HT-29 (cell line): Measurements from ENCODE around the gene SELE. TPM values are rescaled to one million over a fixed set of nuclear protein-coding genes. Genes with fewer than 3 reads are reported as not detected.
A peak's percentile ranks its signal among the peaks of the same experiment; 100 is the strongest.

Experiments
- DNase-seq: peaks from one replicate; pipeline ENCODE4 v3.0.0-alpha.2; 2015; ENCODE audit warnings: low spot score
- total RNA-seq: library from RNA; depleted of rRNA; stranded (reverse); fragments of >200 nt; shearing (Covaris generic); gene quantifications from 2 replicates; pipeline ENCODE4 v1.2.3, GENCODE V29; 2014; rRNA removed

The SELE gene, protein sequence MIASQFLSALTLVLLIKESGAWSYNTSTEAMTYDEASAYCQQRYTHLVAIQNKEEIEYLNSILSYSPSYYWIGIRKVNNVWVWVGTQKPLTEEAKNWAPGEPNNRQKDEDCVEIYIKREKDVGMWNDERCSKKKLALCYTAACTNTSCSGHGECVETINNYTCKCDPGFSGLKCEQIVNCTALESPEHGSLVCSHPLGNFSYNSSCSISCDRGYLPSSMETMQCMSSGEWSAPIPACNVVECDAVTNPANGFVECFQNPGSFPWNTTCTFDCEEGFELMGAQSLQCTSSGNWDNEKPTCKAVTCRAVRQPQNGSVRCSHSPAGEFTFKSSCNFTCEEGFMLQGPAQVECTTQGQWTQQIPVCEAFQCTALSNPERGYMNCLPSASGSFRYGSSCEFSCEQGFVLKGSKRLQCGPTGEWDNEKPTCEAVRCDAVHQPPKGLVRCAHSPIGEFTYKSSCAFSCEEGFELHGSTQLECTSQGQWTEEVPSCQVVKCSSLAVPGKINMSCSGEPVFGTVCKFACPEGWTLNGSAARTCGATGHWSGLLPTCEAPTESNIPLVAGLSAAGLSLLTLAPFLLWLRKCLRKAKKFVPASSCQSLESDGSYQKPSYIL
- not detected in 2 replicates for total RNA-seq

DNA sequence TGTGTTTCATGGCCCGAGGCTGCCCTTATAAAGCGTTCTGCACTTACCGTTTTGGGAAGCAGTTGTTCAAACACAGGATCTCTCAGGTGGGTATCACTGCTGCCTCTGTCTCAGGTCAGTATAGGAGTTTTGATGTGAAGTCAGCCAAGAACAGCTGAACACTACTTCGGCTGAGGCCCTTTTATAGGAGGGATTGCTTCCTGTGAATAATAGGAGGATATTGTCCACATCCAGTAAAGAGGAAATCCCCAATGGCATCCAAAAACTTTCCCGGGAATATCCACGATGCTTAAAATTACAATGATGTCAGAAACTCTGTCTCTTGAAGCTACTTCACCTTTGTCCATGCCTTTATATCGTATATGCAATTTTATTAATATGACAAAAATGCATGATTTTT lies at the start of gene SELE:
Gene SELE (minus strand): TSS at position 156 of the 400 bp plus-strand sequence. CDS start 467 bp downstream, outside the sequence.
- DNase-seq, result no peak

DNA sequence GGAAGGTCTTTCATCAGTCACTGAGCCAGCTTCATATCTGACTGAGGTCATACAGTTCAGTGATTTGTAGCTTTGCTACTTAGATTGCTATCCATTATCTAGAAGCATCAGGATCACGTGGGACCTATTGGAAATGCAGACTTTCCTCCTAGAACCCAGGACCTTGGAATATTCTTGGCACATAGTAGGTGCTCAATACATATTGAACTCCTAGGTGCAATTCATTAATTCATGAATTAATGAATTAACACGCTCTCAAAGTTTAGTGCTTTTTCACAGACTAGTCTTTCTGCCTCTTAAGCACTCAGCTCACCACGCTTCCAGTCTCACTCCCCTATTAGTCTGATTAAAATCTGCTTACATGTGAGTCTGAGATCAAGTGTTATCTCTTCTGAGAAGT lies 48.7 kb upstream of the SELE start:
- no peak for DNase-seq

DNA sequence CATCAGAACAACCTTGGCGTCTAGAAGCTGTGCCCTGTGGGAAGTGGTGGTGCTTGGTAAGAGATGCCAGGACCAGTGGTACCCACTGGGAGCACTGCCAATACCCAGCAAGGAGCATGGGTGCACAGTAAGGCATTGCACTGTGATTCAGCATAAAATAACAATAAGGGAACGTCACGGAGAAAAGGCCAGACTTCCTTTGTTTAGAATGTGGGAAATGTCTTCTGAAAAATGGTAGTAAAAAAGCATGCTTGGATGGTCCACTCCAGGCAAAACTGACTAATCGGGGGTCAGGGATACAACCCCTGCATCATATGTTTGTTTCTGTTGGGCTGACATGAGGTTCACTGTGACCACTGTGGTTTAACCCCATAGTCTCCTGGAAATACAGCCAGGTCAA lies 46.1 kb upstream of the SELE start:
- DNase-seq, result no peak

DNA sequence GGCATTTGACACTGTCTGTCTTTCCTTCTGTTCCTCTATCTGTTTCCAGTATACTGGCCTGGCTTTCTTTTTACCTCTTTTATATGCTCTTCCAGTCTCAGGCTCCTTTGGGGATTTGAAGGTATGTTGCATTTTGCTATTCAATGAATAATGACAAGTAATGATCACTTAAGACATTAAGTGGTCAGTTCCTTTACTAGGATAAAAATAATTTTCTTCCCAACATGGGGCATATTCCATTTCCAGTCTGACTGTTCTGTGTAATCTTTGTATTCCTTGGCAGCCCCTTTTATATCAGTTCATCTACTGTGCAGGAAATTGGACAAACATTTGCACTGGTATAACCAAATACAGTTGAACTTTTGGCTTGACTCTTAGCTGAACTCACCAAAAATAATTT lies 45.3 kb upstream of the SELE start:
- no peak for DNase-seq

DNA sequence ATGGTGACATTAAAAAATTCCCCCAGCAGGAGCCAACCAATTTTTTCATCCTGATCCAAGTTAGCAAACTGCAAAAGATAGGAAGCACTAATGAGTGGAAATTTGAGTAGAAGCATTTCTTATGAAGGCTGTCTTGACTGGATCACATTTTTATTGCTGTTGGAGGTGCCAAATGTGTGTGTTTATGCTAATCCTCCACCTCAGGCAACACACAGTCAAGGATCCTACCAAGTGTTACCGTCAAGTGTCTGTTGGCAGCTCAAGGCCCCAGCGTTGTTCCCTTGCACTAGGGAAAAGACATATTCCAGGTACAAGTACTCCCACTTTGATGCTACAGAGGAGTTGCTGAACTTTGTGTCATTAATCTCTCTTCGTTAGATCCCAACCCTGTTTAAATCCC lies 42.6 kb upstream of the SELE start:
- no peak for DNase-seq

DNA sequence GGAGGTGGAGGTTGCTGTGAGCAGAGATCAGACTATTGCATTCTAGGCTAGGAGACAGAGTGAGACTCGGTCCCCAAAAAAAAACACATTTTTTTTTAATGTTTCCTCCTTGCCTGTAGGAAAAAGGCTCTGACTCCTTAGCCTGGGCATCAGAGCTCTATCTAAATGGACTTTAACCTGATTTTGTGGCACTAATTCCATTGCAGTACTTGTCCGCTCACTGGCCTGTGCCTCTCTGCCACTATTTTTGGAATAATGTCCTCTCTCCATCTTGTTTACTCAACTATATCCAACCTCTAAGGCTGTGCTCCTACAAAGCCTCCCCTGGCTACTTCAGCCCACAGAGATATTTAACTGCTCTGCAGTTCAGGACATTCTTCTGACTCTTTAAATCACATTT lies 34.3 kb upstream of the SELE start:
- no peak for DNase-seq

DNA sequence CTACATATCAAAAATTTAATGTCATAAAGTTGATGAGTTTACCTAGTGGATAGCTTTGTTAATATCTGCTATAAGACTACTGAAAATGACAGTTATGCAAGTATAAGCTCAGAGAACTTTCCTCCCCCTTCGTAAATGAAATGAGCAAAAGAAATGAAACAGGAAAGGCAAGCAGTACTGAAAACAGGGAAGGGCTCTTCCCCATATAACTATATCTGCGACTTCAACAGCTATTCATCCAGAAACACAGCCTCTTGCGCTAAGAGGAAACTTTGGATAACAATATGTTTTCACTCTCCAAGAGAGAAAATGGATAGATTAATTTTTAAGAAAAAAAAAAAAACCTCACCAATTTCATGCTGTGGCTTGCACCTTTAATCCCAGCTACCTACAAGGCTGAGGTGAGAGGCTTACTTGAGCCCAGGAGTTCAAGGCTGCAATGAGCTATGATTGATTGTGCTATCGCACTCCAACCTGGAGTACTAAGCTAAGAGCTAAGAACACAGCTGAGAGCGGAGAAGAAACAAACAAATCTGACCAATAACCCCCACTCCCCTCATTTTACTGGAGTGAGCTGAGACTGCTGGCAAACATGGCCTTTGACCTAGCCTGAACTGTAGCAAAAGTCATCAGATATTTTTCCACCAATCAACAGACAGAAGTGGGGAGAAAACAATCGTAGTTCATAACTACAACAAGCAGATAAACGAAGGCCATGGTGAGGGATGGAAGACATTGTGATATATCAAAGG lies 31.9 kb upstream of the SELE start:
- DNase-seq, result no peak

DNA sequence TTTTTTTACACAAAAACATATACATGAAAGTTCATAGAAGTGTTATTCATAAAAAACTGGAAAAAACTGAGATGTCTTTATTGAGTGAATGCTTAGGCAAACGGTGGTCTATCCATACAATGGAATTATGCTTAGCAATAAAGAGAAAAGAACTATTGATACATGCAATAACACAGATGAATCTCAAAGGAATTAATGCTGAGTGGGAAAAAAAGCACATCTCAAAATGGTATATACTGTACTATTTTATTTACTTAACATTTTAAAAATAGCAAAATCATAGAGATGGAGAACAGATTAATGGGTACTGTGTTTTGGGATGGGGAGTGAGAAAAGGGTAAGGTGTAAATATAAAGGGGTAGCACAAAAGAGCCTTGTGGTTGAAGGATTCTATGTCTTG lies 31.0 kb upstream of the SELE start:
- DNase-seq, result no peak

DNA sequence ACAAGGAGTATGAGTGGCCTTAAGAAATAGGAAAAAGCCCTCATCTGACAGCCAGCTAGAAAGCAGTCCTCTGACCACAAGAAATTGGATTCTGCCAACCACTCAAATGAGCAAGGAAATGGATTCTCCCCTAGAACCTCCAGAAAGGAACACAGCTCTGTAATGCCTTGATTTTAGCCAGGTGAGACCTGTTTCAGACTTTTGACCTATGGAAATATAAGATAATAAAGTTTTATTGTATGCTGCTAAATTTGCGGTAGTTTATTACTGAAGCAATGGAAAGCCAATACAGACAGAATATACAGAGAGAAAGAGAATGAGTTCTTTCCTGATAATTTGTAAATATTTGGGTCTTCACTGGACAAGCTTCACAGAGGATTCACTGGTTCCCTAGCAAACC lies 28.8 kb upstream of the SELE start:
- DNase-seq, result no peak

DNA sequence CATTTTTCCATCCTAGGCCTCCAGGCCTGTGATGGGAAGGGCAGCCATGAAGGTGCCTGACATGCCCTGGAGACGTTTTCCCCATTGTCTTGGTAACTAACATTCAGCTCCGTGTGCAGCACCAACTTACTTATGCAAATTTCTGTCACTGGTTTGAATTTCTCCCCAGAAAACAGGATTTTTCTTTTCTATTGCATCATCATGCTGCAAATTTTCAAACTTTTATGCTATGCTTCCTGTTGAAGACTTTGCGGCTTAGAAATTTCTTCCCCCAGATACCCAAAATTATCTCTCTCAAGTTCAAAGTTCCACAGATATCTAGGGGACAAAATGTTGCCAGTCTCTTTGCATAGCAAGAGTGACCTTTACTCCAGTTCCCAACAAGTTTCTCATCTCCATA lies 25.2 kb upstream of the SELE start:
- DNase-seq, result no peak

DNA sequence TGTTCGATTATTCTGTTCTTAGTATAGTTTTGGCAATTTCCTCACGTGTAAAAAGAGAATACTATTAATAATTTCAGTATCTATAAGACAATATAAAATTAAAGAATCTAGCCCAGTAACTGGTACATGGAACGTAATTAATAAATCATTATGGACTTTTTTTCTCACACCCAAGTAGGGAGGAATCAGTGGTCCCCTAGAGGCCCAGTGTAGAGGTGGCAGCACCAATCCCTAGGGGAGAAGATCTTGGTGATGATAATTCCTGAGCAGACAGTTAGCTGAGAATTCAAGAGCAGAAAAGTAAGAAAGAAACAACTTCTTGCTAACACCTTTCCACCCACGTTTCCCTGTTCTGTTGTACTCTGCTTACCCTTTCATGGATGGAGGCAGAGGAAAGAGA lies 19.7 kb upstream of the SELE start:
- DNase-seq, result no peak

DNA sequence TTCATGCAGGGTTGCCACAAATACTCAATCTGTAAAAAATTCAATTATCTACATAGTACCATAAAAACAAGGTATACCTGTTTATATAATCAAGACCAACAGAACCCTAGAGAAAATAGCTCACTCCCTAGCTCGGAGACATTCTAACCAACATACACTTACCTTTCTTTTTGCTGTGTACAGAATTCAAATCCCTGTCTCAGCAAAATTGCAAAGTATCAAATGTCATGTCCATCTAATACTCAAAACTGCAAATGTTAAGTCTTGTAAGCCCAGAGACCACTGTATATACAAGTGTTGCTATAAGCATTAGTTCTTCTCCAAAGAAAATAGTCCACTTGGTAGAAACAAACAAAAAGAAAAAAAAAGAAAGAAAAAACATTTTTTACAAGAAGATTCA lies 16.2 kb upstream of the SELE start:
- no peak for DNase-seq

DNA sequence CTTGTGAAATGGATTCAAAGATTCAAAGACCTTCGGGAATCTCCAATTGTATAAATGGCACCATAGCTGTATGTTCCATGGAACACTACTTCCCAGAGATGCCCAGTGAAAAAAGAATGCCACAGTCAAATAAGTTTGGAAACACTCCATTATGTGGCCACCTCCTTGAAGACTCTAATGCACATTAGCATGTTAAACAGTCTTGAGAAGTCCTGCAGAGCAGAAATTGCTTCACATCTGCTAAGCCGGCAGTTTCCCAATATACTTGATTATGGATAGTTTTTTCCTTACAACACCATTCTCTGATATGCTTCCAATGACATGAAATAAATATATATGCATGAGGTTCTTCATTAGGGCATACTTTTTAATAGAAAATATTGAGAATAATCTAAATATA lies 12.7 kb upstream of the SELE start:
- DNase-seq, result no peak

DNA sequence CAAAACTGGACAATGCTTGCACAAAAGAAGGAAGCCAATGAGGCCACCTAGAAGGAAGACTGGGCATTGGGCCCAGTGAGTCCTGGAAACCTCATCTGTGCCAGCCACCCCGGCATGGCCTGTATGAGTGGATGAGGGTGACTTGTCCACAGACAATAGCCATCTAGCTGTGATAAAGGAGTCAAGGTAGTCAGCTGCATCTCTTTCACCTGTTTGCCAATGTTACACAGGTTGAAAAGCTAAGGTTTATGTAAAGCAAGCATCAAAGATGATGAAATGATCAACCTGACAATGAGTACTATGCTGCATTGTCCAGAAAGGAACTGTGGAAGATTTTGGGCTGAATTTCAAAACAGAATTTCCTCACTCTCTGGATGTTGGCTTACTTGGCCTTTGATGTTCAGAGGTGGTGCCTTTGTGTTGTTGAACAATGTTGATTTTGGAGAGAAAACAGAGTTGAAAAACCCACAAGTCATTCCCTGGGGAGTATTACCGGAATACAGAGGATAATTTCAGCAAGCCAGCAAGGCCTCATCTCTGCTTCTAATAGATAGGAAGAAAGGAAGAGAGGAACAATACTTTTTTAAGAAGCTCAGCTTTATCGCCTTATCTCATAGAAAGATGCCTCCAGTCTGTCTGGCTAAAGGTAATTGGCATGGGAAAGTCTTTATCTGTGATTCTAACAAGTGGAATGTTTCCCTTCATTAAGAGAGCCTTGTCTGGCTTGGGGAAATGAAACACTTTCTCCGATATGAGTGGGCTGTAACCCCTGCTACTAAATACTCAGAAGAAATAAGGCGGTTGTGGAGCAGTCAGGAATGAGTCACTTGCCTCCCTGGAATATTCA lies 11.4 kb upstream of the SELE start:
- DNase-seq, result no peak

DNA sequence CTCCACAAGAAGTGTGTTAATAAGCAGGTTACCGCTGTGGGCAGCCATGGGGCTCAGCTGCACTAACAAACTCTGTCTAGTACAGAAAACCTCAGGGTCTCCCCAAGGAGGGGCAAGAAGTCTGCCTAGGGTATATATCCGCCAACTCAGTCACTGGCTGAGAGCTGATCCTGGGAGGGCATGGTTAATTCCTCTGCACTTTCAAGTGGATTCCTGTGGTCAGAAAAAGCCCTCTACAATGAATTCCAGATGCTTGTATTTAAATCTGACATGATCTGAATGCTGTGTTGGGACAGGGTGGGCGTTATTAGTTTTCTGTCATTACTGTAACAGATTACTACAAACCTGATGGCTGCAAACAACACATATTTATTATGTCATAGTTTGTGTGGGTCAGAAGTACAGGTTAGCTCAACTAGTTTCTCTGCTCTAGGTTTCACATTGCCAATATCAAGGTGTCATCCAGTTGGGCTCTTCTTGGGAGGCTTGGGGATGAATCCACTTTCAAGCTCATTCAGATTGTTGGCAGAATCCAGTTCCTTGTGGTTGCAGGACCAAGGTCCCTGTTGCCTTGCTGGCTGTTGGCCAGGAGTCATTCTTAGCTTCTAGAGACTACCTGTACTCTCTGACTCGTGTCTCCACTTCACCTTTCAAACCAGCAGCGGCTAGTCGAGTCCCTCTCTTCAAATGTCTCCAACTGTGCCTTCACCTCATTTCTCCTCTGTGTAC lies 8.0 kb upstream of the SELE start:
- peak; percentile 19 for DNase-seq

DNA sequence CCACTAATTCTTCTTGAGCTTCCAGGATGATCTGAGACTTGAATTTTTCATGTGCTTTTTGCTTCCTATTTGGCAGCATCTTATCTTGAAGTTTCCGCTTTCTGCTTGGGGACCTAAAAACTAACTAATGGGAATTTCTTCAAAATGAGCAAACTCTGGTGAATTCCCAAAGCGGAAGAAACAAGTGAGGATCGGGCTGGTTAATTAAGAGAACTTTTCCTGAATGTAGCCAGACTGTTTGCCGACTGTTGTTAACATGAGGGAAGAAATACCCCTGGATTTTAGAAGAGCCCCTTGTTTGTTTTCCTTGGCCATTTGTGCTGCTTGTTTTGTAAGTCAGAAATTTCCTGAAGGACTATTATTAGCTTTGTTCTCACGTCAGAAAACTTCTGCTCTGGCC lies 6.1 kb upstream of the SELE start:
- DNase-seq, result no peak

DNA sequence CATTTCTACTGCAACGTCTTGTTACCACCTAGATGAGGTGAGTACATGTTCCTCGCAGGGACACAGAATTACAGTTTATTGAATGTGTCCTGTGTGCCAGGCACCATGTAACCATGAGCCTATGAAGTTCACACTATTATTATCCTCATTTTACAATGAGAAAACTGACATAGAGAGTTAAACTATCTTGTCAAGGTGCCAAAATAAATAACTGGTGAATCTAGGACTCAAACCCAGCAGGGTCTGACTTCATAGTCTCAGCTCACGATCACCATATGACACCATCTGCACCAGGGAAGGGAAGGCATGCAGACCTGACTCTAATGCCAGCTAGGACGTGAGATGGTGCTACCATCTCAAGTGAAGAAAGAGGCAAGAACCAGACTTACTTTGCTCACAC lies 2.4 kb downstream of the SELE start:
- DNase-seq, result no peak

DNA sequence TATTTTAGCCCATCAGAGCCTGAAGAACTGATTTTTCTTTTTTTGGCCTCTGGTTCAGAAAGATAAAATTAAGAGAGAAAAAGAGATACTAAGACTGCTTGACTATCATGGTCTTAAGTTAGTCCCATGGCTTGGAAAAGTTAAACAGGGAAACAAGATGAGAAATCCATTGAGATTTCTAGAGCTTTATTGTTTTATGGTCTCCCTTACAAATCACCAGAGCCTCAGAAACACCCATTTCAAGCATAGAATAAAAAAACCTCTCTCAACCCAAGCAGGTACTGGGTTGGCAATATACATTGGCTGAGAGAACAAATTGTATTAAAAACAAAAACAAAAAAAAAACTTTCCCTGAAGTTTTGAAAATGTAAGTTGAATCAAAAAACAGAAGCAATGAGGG lies 3.9 kb downstream of the SELE start:
- DNase-seq, result no peak

DNA sequence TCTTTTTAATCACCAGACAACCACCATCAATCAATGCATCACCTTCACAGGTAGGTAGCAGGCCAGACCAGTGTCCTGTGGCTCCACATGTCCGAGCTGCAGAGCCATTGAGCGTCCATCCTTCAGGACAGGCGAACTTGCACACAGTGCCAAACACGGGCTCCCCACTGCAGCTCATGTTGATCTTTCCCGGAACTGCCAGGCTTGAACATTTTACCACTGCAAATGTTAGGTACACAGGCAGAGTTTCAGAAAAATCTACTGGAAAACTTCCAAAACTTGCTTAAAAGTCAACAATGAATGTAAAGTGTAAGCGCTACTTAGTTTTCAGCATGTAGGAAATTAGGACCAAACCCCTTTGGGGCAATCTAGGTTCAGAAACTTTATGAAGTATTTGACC lies 6.6 kb downstream of the SELE start:
- no peak for DNase-seq

DNA sequence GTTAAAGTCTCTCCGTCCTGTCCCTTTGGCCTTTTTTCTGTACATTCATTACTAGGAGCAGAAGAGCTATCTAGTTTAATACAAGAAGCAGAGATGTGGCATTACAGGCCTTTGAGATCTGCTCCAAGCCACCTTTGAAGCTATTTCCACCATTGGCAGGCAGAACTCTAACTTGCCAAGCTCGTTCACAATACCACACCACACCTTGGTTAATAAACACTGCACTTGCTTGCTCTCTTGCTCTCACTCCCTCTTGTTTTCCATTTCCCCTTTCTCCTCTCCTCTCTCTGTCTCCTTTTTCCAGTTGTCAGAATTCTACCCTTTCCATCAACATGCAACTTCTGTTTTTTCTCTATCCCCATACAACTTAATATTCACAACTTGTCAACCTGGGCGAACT lies 7.0 kb downstream of the SELE start:
- DNase-seq, result no peak

DNA sequence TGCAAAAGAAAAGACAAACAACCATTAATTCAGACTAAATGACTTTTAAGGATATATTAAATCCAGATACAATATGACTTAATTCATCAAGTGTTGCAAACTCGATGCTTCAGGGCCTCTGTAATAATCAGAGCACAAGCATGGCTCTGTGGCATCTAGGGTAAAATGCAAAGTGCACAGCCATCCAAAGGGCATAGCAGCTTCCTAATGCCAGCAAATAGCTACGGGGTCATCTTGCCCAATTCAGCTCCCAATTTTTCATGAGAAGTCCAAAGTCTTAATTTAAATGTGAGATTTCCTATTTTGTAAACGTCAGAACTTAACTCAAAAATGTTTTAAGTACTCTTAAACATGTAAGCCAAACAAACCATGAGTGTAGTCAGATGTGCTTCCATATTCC lies 7.9 kb downstream of the SELE start:
- DNase-seq, result no peak
